Stimulated activated CD8-positive, alpha-beta memory T cell treated with anti-CD3 and anti-CD28 coated beads, Interleukin-15, amount 100 ng/mL, for 24 hours (primary cell): ENCODE measurements around the gene CIAPIN1.
"Not testable (repeated sequence)": the region's sequence is repeated elsewhere in the genome, so short reads cannot be mapped to it uniquely, and the experiment has no call there.

Experiments
- DNase-seq: peaks from one replicate; pipeline ENCODE4 v3.0.0-alpha.2; 2020; ENCODE audit warnings: low read depth

Gene CIAPIN1

GRCh38 chr16:57440551-57440950 is 6.6 kb downstream of the CIAPIN1 start:
- not testable (repeated sequence) for DNase-seq

- DNase-seq, result not testable (repeated sequence)
Observed at GRCh38 chr16:57439947-57440346, 7.2 kb downstream of the CIAPIN1 start.

GRCh38 chr16:57435838-57436237 is 11.3 kb downstream of the CIAPIN1 start:
- no peak for DNase-seq

GRCh38 chr16:57434003-57434402 is 13.2 kb downstream of the CIAPIN1 start:
- no peak for DNase-seq

GRCh38 chr16:57432989-57433388 is 14.2 kb downstream of the CIAPIN1 start:
- no peak for DNase-seq

GRCh38 chr16:57432505-57432904 is 14.7 kb downstream of the CIAPIN1 start:
- no peak for DNase-seq

- DNase-seq, result no peak
Observed at GRCh38 chr16:57430955-57431354, 16.2 kb downstream of the CIAPIN1 start.

GRCh38 chr16:57427824-57428223 is 19.4 kb downstream of the CIAPIN1 start:
- DNase-seq, result no peak

GRCh38 chr16:57427307-57427706 is 19.9 kb downstream of the CIAPIN1 start:
- DNase-seq, result no peak

GRCh38 chr16:57426356-57426755 is 20.8 kb downstream of the CIAPIN1 start:
- DNase-seq, result no peak

GRCh38 chr16:57424583-57424982 is 22.6 kb downstream of the CIAPIN1 start:
- DNase-seq, result no peak

- no peak for DNase-seq
Observed at GRCh38 chr16:57423152-57423551, 24.0 kb downstream of the CIAPIN1 start.

- DNase-seq, result no peak
Observed at GRCh38 chr16:57422026-57422944, 24.9 kb downstream of the CIAPIN1 start.

GRCh38 chr16:57419506-57419905 is 27.7 kb downstream of the CIAPIN1 start:
- no peak for DNase-seq

- DNase-seq, result no peak
Observed at GRCh38 chr16:57416084-57416483, 31.1 kb downstream of the CIAPIN1 start.

GRCh38 chr16:57413733-57414132 is 33.5 kb downstream of the CIAPIN1 start:
- DNase-seq, result no peak

GRCh38 chr16:57413301-57413730 is 33.9 kb downstream of the CIAPIN1 start:
- DNase-seq, result no peak

- DNase-seq, result no peak
Observed at GRCh38 chr16:57412584-57412983, 34.6 kb downstream of the CIAPIN1 start.

- DNase-seq, result no peak
Observed at GRCh38 chr16:57411362-57411976, 35.7 kb downstream of the CIAPIN1 start.

GRCh38 chr16:57409870-57410587 is 37.2 kb downstream of the CIAPIN1 start:
- DNase-seq, result no peak

GRCh38 chr16:57409065-57409464 is 38.1 kb downstream of the CIAPIN1 start:
- no peak for DNase-seq

GRCh38 chr16:57407521-57408353 is 39.4 kb downstream of the CIAPIN1 start:
- DNase-seq, result no peak
